Nucleus accumbens (tissue), 56 donors: Measurements from ENCODE around the gene KCNJ6.

Experiments
- DNase-seq, 56 donors: peaks; one replicate each; lab custom pipeline; 2025; lab: John Stamatoyannopoulos, UW

The KCNJ6 gene

GRCh38 chr21:37827913-37828312 is 88.3 kb downstream of the KCNJ6 start:
- no peak for DNase-seq

GRCh38 chr21:37821786-37822450 is 94.3 kb downstream of the KCNJ6 start:
- no peak for DNase-seq

- no peak for DNase-seq
These were observed 95.2 kb downstream of the KCNJ6 start for GRCh38 chr21:37821092-37821491.

GRCh38 chr21:37819372-37819771 is 96.9 kb downstream of the KCNJ6 start:
- DNase-seq, result no peak

GRCh38 chr21:37817242-37817641 is 99.0 kb downstream of the KCNJ6 start:
- no peak for DNase-seq

GRCh38 chr21:37815893-37816292 is 100.4 kb downstream of the KCNJ6 start:
- DNase-seq, result no peak

- DNase-seq, result no peak
These were observed 104.5 kb downstream of the KCNJ6 start for GRCh38 chr21:37811711-37812110.

GRCh38 chr21:37808261-37808660 is 108.0 kb downstream of the KCNJ6 start:
- no peak for DNase-seq

GRCh38 chr21:37805266-37805665 is 111.0 kb downstream of the KCNJ6 start:
- DNase-seq, result no peak

- no peak for DNase-seq
These were observed 112.3 kb downstream of the KCNJ6 start for GRCh38 chr21:37804001-37804400.

- no peak for DNase-seq
These were observed 113.1 kb downstream of the KCNJ6 start for GRCh38 chr21:37803101-37803651.

- no peak for DNase-seq
These were observed 115.7 kb downstream of the KCNJ6 start for GRCh38 chr21:37800456-37801061.

- DNase-seq, result no peak
These were observed 116.2 kb downstream of the KCNJ6 start for GRCh38 chr21:37800057-37800455.

GRCh38 chr21:37799211-37800056 is 116.8 kb downstream of the KCNJ6 start:
- DNase-seq, result no peak

GRCh38 chr21:37797403-37797802 is 118.9 kb downstream of the KCNJ6 start:
- DNase-seq, result no peak

- DNase-seq, result no peak
These were observed 120.2 kb downstream of the KCNJ6 start for GRCh38 chr21:37796011-37796410.

- no peak for DNase-seq
These were observed 122.6 kb downstream of the KCNJ6 start for GRCh38 chr21:37793660-37794059.

GRCh38 chr21:37792046-37792445 is 124.2 kb downstream of the KCNJ6 start:
- DNase-seq, result no peak

- no peak for DNase-seq
These were observed 125.4 kb downstream of the KCNJ6 start for GRCh38 chr21:37790905-37791304.

GRCh38 chr21:37788503-37788902 is 127.8 kb downstream of the KCNJ6 start:
- DNase-seq, result no peak

- DNase-seq, result no peak
These were observed 128.8 kb downstream of the KCNJ6 start for GRCh38 chr21:37787456-37787855.
